ENCODE data around the gene FRY. TPM values are rescaled to one million over a fixed set of nuclear protein-coding genes. Genes with fewer than 3 reads are reported as not detected.

The FRY gene
- total and polyA plus RNA-seq, 2 donors (not counting 1 experiment from before 2014, with no cell fraction given): 2.3 to 6.3 TPM

GRCh38 chr13:32047793-32048192 lies 16.2 kb downstream of the FRY start:
- Mint-ChIP-seq H3K4me3 (peak overlapping the region; percentile 23), H3K9me3 (ENCODE audit: insufficient read depth) (peaks cover 4% of the 10 kb centered on the region), H3K27me3 (no peaks in the 10 kb centered on the region), H3K4me1 (peaks cover 25% of the 10 kb centered on the region), H3K27ac (no peak overlapping the region)
- Histone ChIP-seq H3K27me3 (replicated peaks in 1 of 4; ENCODE audit: control extremely low read depth in 1 of 4, control insufficient read depth in 3 of 4, insufficient read depth in 4 of 4, low read length in 3 of 4) (no peaks in the 10 kb centered on the region), H3K4me2 (replicated peaks; ENCODE audit: low read depth, low read length, poor library complexity, severe bottlenecking) (no peak overlapping the region), H3K9ac (ENCODE audit: low read length) (no peak overlapping the region), H3K79me2 (ENCODE audit: control insufficient read depth, insufficient read depth, low read length) (no peaks in the 10 kb centered on the region), H3K4me3 (ENCODE audit: control extremely low read depth in 1 of 5, extremely low read depth in 1 of 5, insufficient read depth in 1 of 5, low read depth in 2 of 5, low read length in 4 of 5) (no peak overlapping the region), H4K20me1 (ENCODE audit: control insufficient read depth, insufficient read depth, low read length, poor library complexity, severe bottlenecking) (no peaks in the 10 kb centered on the region), H2AFZ (ENCODE audit: insufficient read depth, low read depth, low read length, poor library complexity, severe bottlenecking) (no peak overlapping the region), H3K9me3 (ENCODE audit: control extremely low read depth in 1 of 3, control insufficient read depth in 2 of 3, insufficient read depth in 1 of 3, low read length in 2 of 3) (no peaks in the 10 kb centered on the region), H3K4me1 (ENCODE audit: control insufficient read depth in 2 of 2, insufficient read depth in 2 of 2, low read length in 2 of 2) (peaks cover 21% of the 10 kb centered on the region in 2 donors), H3K27ac (ENCODE audit: low read length in 2 of 2) (no peak overlapping the region), H3K36me3 (replicated peaks in 1 of 2; ENCODE audit: control extremely low read depth in 1 of 2, control insufficient read depth in 1 of 2, extremely low read depth in 1 of 2, insufficient read depth in 2 of 2, low read length in 1 of 2) (no peaks in the 10 kb centered on the region)
- intact Hi-C loops (cut with micrococcal nuclease): loop anchor here (2.0 kb wide), 1 partner anchor 17 kb away; the partner anchor contains the start of gene FRY
- TF ChIP-seq CTCF (IDR thresholded peaks at IDR 0.05) (no peak), EZH2 (IDR thresholded peaks at IDR 0.05; ENCODE audit: borderline replicate concordance, insufficient read depth, low read depth, low read length, poor library complexity, severe bottlenecking) (no peak)
- ChIA-PET POLR2A (no interaction called here), CTCF (interaction anchor here (1.4 kb wide), 1 partner anchor 17 kb away, joined by 4 read pairs; no protein-coding TSS in a partner anchor)
- no CpG with 5 or more reads among the region's 5 CpGs for WGBS (ENCODE audit: insufficient coverage)
- DNase-seq (no peak), ATAC-seq (ENCODE audit: low read depth) (peak; percentile 28)

GRCh38 chr13:32048816-32049215 lies 17.2 kb downstream of the FRY start:
- CTCF ChIA-PET: no interaction called here
- H2AFZ ChIP-seq (ENCODE audit: insufficient read depth, low read depth, low read length, poor library complexity, severe bottlenecking): no peak overlapping the region
- H3K9me3 ChIP-seq (ENCODE audit: control extremely low read depth in 1 of 3, control insufficient read depth in 2 of 3, insufficient read depth in 1 of 3, low read length in 2 of 3): no peaks in the 10 kb centered on the region
- no peaks in the 10 kb centered on the region for H3K27me3 ChIP-seq (replicated peaks in 1 of 4; ENCODE audit: control extremely low read depth in 1 of 4, control insufficient read depth in 3 of 4, insufficient read depth in 4 of 4, low read length in 3 of 4)
- H3K4me3 ChIP-seq (ENCODE audit: control extremely low read depth in 1 of 5, extremely low read depth in 1 of 5, insufficient read depth in 1 of 5, low read depth in 2 of 5, low read length in 4 of 5): no peak overlapping the region
- POLR2A ChIA-PET: no interaction called here
- H3K27ac ChIP-seq (ENCODE audit: low read length in 2 of 2): no peak overlapping the region
- H3K4me1 ChIP-seq (ENCODE audit: control insufficient read depth in 2 of 2, insufficient read depth in 2 of 2, low read length in 2 of 2): peaks cover 21% of the 10 kb centered on the region in 2 donors
- no peak overlapping the region for H3K27ac Mint-ChIP-seq
- H3K9ac ChIP-seq (ENCODE audit: low read length): no peak overlapping the region
- no peak overlapping the region for H3K4me3 Mint-ChIP-seq
- DNase-seq (no peak), ATAC-seq (ENCODE audit: low read depth) (no peak)
- H4K20me1 ChIP-seq (ENCODE audit: control insufficient read depth, insufficient read depth, low read length, poor library complexity, severe bottlenecking): no peaks in the 10 kb centered on the region
- H3K9me3 Mint-ChIP-seq (ENCODE audit: insufficient read depth): peaks cover 4% of the 10 kb centered on the region
- H3K79me2 ChIP-seq (ENCODE audit: control insufficient read depth, insufficient read depth, low read length): no peaks in the 10 kb centered on the region
- TF ChIP-seq EZH2 (IDR thresholded peaks at IDR 0.05; ENCODE audit: borderline replicate concordance, insufficient read depth, low read depth, low read length, poor library complexity, severe bottlenecking) (no peak), CTCF (IDR thresholded peaks at IDR 0.05) (no peak)
- intact Hi-C loops (cut with micrococcal nuclease): no loop called here
- peaks cover 23% of the 10 kb centered on the region for H3K4me1 Mint-ChIP-seq
- H3K27me3 Mint-ChIP-seq: no peaks in the 10 kb centered on the region
- no peaks in the 10 kb centered on the region for H3K36me3 ChIP-seq (replicated peaks in 1 of 2; ENCODE audit: control extremely low read depth in 1 of 2, control insufficient read depth in 1 of 2, extremely low read depth in 1 of 2, insufficient read depth in 2 of 2, low read length in 1 of 2)
- H3K4me2 ChIP-seq (replicated peaks; ENCODE audit: low read depth, low read length, poor library complexity, severe bottlenecking): no peak overlapping the region

All from B cell (primary cell).